Activated T-helper 17 cell treated with anti-CD3 and anti-CD28 coated beads, Interleukin-2, amount 50 U/mL, for 72 hours (primary cell): ENCODE measurements around the gene KCTD11. TPM values are rescaled to one million over a fixed set of nuclear protein-coding genes. Genes with fewer than 3 reads are reported as not detected.
"Not testable (repeated sequence)": the region's sequence is repeated elsewhere in the genome, so short reads cannot be mapped to it uniquely, and the experiment has no call there.

Experiments
- ATAC-seq: fragments of 150-1000 bp; cut with Tn5 transposase; replicated peaks from 2 replicates; pipeline ENCODE4 v1.10.0; 2021; ENCODE audit warnings: mild to moderate bottlenecking, moderate library complexity
- H3K27ac Mint-ChIP-seq: one replicate; pipeline ENCODE4 v1.8.0; 2022; ENCODE audit warnings: mixed read lengths
- H3K27me3 Mint-ChIP-seq: one replicate; pipeline ENCODE4 v1.8.0; 2022; ENCODE audit warnings: mixed read lengths
- H3K36me3 Mint-ChIP-seq: one replicate; pipeline ENCODE4 v1.8.0; 2022; ENCODE audit warnings: low read depth, mild to moderate bottlenecking, mixed read lengths
- H3K4me1 Mint-ChIP-seq: one replicate; pipeline ENCODE4 v1.8.0; 2022; ENCODE audit warnings: mixed read lengths
- H3K4me3 Mint-ChIP-seq: one replicate; pipeline ENCODE4 v1.8.0; 2022; ENCODE audit warnings: mild to moderate bottlenecking, mixed read lengths
- H3K9me3 Mint-ChIP-seq: one replicate; pipeline ENCODE4 v1.8.0; 2022; ENCODE audit warnings: mixed read lengths
- total RNA-seq, 2 donors: library from RNA; stranded (reverse); gene quantifications; one replicate each; pipeline ENCODE4 v1.2.3, GENCODE V29; 2022

The KCTD11 gene
- total RNA-seq, 2 donors from 2014 or later = 14.0 to 96.8 TPM

DNA sequence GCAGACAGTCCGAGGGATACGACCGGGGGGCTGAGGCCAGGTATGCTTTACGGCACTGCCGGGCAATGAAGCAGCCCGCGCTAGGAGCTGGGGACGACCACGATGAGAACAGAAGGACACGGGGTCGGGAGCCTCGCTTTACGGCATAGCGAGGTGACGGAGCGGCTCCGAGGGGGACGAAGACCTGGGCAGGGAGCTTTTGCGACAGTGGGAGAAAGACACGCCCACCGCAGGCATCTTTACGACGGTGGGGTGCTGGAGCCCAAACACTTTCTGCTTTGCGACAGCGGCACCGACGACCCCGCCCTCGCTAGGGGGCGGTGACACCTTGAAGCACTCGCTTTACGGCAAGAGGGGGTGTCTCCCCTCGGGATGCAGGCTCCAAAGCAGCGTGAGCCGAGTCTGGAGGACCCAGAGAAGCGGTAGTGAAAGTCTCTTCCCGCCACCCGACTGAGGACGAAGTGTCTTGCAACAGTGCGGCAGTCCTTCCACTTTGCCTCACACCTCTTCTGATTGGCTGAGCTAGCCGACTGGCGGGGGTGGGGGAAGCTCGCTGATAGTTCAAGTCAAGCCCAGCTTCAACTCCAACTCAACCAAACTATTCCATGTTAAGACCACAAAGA lies 22.5 kb upstream of the KCTD11 start:
- Mint-ChIP-seq H3K4me3 (peak overlapping the region; percentile 99), H3K4me1 (peaks cover 20% of the 10 kb centered on the region), H3K27me3 (no peaks in the 10 kb centered on the region), H3K27ac (peak overlapping the region; percentile 97), H3K36me3 (no peaks in the 10 kb centered on the region), H3K9me3 (no peaks in the 10 kb centered on the region)
- peak; percentile 73 for ATAC-seq

DNA sequence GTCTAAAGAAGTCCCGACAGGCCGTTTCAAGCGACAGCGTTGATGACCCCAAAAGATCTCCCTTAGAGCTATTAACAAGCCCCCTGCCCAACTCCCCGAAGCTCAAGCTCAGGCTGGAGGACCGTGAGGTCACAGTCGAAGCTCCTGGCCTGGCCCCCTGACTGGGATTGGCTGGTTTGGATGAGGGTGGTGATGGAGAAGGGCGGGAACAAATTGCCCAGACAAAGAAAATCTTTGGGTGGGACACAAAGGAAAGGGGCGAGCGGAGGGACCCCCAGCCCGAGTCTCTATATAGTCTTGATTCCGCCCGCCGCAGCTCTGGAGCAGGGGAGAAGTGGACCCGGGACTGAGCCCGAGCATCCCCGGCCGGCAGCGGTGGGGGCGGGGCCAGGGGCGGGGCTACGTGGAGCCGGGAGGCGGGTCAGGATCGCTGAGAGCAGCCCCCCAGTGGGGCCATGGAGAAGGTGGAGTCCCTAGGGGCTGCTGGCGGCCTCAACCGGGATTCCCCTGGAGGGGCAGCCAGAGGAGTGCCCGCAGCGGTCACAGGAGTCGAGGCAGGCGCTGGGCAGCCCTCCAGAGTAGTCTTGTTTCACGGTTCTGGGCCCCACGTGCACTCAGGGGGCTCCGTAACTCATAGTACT lies 21.8 kb upstream of the KCTD11 start:
- Mint-ChIP-seq H3K9me3 (no peaks in the 10 kb centered on the region), H3K4me1 (peaks cover 21% of the 10 kb centered on the region), H3K27ac (peak overlapping the region; percentile 97), H3K36me3 (no peaks in the 10 kb centered on the region), H3K4me3 (peak overlapping the region; percentile 99), H3K27me3 (no peaks in the 10 kb centered on the region)
- peak; percentile 84 for ATAC-seq

DNA sequence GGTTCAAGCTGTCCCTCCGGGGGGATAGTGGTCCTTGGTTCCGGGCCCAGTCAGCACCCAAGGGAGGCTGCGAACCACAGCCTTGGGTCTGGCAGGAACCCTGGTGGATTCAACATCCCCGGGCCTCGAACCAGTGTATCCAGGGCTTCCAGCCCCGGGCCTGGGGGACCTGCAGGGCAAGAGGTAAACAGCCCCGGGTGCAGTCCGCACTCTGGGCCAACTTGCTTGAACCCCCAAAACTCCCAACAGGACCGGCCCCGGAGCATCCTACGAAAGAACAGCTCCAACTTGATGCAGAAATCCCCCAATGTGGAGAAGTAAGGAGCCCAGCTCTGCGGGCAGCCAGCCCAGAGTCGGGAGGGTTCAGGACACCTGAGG lies 21.3 kb upstream of the KCTD11 start:
- peaks cover 26% of the 10 kb centered on the region for H3K4me1 Mint-ChIP-seq
- H3K4me3 Mint-ChIP-seq = peak overlapping the region; percentile 99

DNA sequence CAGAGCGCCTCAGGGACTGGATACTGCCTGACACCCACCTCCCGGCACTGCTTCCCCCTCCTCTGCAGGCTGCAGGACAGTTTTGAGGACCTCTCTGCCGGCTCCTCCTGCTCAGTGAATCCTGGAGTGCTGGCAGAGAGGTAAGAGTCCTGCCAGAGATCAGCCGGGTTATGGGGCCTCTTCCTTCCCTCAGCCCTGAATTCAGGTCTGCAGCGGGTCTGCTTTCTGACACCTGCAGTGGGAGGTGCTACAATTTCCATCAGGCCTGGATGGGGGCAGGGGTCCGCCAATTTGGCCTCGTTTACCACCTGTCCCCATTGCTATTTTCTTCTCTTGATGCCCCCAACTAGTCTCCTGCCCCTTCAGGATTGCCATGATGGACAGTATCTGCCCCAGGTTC lies 19.9 kb upstream of the KCTD11 start:
- peaks cover 32% of the 10 kb centered on the region for H3K4me1 Mint-ChIP-seq
- no peaks in the 10 kb centered on the region for H3K27me3 Mint-ChIP-seq
- peak overlapping the region; percentile 99 for H3K4me3 Mint-ChIP-seq
- H3K27ac Mint-ChIP-seq = peak overlapping the region; percentile 80
- H3K9me3 Mint-ChIP-seq = no peaks in the 10 kb centered on the region
- ATAC-seq = no peak
- peaks cover 11% of the 10 kb centered on the region for H3K36me3 Mint-ChIP-seq

More for the DNA sequence above, 21.3 kb upstream of the KCTD11 start:
- Mint-ChIP-seq H3K36me3 (no peaks in the 10 kb centered on the region), H3K27ac (peak overlapping the region; percentile 37), H3K27me3 (no peaks in the 10 kb centered on the region), H3K9me3 (no peaks in the 10 kb centered on the region)
- no peak for ATAC-seq

DNA sequence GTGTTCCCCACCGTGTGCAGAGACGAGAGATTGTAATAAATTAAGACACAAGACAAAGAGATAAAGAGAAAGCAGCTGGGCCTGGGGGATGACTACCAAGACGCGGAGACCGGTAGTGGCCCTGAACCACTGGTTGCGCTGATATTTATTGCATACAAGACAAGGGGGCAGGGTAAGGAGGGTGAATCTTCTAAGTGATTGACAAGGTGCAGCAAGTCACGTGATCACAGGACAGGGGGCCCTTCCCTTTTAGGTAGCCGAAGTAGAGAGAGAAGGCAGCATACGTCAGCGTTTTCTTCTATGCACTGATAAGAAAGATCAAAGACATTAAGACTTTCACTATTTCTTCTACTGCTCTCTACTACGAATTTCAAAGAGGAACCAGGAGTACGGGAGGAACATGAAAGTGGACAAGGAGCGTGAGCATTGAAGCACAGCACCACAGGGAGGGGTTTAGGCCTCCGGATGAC lies 19.3 kb upstream of the KCTD11 start:
- Mint-ChIP-seq H3K4me3 (peak overlapping the region; percentile 99), H3K4me1 (peaks cover 35% of the 10 kb centered on the region), H3K36me3 (peaks cover 17% of the 10 kb centered on the region), H3K27ac (peak overlapping the region; percentile 80)
- not testable (repeated sequence) for ATAC-seq, H3K9me3 Mint-ChIP-seq, H3K27me3 Mint-ChIP-seq

DNA sequence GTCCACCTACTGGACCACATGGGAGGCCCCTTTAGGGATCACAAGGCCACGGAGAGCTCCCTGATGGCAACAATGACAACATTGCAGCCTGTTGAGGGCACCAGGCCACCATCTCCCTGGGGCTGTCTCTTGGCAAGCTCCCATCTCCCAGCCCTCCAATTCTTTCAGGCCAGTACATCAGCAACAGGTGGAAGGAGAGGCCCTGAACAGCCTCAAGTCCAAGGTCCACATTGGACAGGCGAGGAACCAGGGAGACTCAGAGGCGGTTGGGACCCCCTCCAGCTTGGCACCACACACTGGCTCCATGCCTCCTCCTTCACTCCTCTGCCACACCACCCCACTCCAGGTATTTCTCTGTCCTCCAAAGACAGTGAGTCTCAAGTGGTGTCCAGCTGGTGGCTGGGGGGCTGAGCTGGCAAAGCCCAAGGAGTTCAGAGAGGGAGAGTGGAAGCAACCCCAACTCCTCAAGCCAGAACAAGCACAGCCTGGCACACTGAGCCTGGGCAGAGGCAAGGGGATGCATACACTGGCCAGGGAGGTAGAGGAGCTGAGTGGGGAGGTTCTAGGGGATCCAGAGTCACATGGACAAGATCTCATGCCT lies 16.9 kb upstream of the KCTD11 start:
- ATAC-seq = no peak
- peak overlapping the region; percentile 93 for H3K27ac Mint-ChIP-seq
- H3K4me3 Mint-ChIP-seq = peak overlapping the region; percentile 99
- H3K9me3 Mint-ChIP-seq = no peaks in the 10 kb centered on the region
- H3K36me3 Mint-ChIP-seq = peaks cover 41% of the 10 kb centered on the region
- no peaks in the 10 kb centered on the region for H3K27me3 Mint-ChIP-seq
- peaks cover 30% of the 10 kb centered on the region for H3K4me1 Mint-ChIP-seq

DNA sequence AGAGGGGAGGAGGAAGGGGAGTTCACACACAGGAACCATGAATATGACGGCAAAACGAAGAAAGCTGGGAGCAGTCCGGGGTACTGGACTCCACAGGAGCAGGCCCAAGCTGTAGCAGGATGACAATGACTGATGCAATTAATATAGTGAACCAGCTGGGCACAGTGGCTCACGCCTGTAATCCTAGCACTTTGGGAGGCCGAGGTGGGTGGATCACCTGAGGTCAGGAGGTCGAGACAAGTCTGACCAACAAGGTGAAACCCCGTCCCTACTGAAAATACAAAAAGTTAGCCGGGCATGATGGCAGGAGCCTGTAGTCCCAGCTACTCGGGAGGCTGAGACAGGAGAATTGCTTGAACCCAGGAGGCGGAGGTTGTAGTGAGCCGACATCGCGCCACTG lies 16.2 kb upstream of the KCTD11 start:
- not testable (repeated sequence) for ATAC-seq, H3K27me3 Mint-ChIP-seq, H3K9me3 Mint-ChIP-seq
- Mint-ChIP-seq H3K36me3 (peaks cover 48% of the 10 kb centered on the region), H3K4me3 (peak overlapping the region; percentile 99), H3K4me1 (peaks cover 30% of the 10 kb centered on the region), H3K27ac (peak overlapping the region; percentile 93)

DNA sequence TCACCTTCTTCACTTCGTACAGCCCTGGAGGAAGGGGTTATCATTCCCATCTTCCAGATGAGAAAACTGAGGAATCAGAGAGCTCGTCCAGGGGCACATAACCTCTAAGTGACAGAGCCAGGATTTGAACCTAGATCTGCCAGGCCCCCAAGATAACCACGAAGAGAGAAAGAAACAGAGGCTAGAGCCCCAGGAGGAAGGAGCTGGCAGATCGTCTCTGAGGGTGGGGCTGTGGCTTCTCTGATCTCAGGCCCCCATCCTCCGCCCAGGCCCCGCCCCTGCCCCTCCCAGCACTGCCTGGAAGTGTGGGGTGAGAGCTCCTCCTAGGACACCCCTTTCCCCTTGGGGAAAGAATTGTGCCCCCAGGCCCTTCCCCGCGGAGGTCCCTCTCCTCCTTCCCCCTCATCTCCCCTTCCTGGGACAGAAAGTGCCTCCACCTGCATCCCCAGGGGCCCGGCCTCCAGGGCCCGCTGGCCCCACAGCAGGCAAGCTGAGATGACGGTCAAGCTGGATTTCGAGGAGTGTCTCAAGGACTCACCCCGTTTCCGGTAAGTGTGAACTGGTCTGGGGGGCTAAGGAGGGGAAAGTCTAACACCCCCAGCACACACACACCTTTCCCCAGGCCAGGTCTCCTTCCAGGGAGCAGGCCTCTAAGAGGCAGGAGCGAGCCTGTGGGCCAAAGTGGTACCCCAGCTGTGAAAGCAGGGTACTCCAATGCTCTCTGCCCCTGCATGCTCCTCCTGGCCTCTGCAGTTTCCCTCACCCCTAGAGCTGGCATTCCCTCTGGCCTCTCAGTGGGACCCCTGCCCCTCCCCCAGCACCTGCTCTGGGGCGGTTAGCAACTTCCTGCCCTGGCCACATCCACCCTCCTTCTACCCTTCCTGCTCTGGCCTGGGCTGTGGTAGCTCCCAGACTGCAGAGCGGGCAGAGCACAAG lies 15.5 kb upstream of the KCTD11 start, which contains the start of gene ACAP1:
ACAP1 (plus strand) TSS at position 290 of the 936 bp plus-strand sequence; CDS start at position 496, 206 bp downstream.
- peak within 1 kb of the TSS; percentile 99 for H3K4me3 Mint-ChIP-seq
- H3K4me1 Mint-ChIP-seq = peaks cover 32% of the 10 kb centered on the region
- ATAC-seq = peak; percentile 97
- H3K27ac Mint-ChIP-seq = peak within 1 kb of the TSS; percentile 93
- peaks cover 55% of the 10 kb centered on the region for H3K36me3 Mint-ChIP-seq
- no peaks in the 10 kb centered on the region for H3K27me3 Mint-ChIP-seq
- no peaks in the 10 kb centered on the region for H3K9me3 Mint-ChIP-seq

DNA sequence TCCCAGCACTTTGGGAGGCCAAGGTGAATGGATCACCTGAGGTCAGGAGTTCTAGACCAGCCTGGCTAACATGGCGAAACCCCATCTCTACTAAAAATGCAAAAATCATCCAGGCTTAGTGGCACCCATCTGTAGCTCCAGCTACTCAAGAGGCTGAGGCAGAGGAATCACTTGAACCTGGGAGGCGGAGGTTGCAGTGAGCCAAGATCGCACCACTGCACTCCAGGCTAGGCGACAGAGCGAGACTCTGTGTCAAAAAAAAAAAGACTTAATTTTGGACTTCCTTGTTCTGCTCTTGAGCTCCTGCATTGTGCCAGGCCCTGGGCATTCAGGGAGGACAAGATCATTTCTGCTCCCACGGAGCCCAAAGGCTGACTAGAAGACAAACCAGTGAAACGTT lies 14.4 kb upstream of the KCTD11 start:
- H3K36me3 Mint-ChIP-seq = peaks cover 66% of the 10 kb centered on the region
- not testable (repeated sequence) for H3K27me3 Mint-ChIP-seq, ATAC-seq, H3K9me3 Mint-ChIP-seq
- peak overlapping the region; percentile 93 for H3K27ac Mint-ChIP-seq
- H3K4me3 Mint-ChIP-seq = peak overlapping the region; percentile 99
- peaks cover 29% of the 10 kb centered on the region for H3K4me1 Mint-ChIP-seq

DNA sequence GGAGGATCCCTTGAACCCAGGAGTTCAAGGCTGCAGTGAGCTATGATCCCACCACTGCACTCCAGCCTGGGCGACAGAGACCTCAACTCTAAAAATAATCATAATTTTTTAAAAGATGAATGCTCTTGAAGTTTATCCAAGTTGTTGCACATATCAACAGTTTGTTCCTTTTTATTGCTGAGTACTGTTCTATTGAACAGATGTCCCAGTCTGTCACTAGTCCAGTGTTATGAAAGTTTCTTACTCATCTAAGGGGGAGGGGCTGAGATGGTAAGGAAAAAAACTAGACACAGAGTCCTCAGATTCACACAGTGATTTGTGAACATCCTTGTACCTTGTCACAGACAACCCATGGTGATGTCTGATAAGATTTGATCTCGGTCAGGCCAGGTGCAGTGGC lies 11.8 kb upstream of the KCTD11 start:
- no peak for ATAC-seq
- H3K9me3 Mint-ChIP-seq = no peaks in the 10 kb centered on the region
- peak overlapping the region; percentile 59 for H3K27ac Mint-ChIP-seq

DNA sequence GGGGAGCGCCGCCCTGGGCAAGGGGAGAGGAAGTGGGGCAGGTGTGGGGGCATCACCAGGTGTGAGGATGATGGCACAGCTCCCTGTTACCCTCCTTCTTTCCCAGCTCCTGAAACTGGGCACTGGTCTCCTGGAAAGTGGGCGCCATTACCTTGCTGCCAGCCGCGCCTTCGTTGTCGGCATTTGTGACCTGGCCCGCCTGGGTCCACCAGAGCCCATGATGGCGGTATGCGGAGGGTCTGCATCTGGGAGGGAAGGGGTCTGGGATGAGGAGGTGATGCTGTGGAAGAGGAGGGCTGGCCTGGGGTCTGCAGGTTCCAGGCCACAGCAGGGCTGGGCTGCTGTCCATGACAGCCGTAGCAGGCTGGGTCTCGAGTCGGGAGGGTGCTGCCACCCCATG lies 10.1 kb upstream of the KCTD11 start:
- Mint-ChIP-seq H3K36me3 (peaks cover 100% of the 10 kb centered on the region), H3K4me1 (peaks cover 20% of the 10 kb centered on the region), H3K27ac (peak overlapping the region; percentile 54), H3K27me3 (no peaks in the 10 kb centered on the region), H3K4me3 (no peak overlapping the region), H3K9me3 (no peaks in the 10 kb centered on the region)
- no peak for ATAC-seq

More for the DNA sequence above, 11.8 kb upstream of the KCTD11 start:
- Mint-ChIP-seq H3K36me3 (peaks cover 92% of the 10 kb centered on the region), H3K4me1 (peaks cover 30% of the 10 kb centered on the region), H3K27me3 (no peaks in the 10 kb centered on the region), H3K4me3 (peak overlapping the region; percentile 99)

DNA sequence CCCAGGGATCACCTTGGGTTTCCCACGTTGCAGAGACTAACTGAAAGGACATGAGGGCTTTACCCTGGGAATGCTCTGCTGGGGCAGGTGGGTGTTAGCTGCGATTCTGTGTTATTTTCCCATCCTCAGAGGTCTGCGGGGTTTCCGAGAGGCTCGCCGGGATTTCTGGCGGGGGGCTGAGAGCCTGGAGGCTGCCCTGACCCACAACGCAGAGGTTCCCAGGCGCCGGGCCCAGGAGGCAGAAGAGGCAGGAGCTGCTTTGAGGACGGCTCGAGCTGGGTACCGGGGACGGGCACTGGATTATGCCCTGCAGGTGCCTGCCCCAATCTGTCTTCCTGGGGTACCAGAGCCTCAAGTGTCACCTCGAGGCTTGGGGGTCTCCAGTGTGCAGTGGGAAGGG lies 8.7 kb upstream of the KCTD11 start:
- H3K36me3 Mint-ChIP-seq = peaks cover 100% of the 10 kb centered on the region
- H3K27me3 Mint-ChIP-seq = no peaks in the 10 kb centered on the region
- H3K4me3 Mint-ChIP-seq = no peak overlapping the region
- no peak overlapping the region for H3K27ac Mint-ChIP-seq
- ATAC-seq = no peak
- H3K4me1 Mint-ChIP-seq = peaks cover 21% of the 10 kb centered on the region
- no peaks in the 10 kb centered on the region for H3K9me3 Mint-ChIP-seq

DNA sequence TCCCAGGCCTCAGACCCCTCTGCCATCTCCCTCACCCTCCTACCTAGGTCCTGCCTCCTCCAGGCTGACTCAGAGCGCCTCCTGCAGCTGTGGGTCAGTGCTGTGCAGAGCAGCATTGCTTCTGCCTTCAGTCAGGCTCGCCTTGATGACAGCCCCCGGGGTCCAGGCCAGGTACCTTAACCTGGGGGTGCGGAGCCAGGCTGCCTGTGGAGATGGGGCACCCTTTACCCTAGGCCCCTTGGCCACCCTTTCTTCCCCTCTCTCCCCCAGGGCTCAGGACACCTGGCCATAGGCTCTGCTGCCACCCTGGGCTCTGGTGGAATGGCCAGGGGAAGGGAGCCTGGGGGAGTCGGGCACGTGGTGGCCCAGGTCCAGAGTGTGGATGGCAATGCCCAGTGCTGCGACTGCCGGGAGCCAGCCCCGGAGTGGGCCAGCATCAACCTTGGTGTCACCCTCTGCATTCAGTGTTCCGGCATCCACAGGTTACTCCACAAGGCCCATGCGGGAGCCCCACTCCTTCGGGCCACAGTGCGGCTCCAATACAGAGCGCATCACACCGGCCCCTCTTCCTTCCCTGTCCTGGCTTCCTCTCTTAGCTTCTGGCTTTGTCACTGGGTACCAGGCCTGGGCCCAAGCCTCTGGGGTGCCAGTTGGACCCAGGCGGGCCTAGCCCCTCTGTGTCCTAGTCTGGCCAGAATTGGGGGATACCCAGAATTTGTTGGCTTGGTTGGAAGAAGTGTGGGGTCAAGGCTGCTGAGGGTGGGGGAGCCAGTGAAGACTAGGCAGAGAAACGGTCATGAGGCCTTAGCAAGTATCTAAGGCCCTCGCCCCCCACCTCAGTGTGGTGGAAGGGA lies 5.0 kb upstream of the KCTD11 start:
- Mint-ChIP-seq H3K9me3 (no peaks in the 10 kb centered on the region), H3K4me3 (no peak overlapping the region), H3K27me3 (no peaks in the 10 kb centered on the region), H3K4me1 (peaks cover 19% of the 10 kb centered on the region), H3K27ac (peak overlapping the region; percentile 87), H3K36me3 (peaks cover 97% of the 10 kb centered on the region)
- no peak for ATAC-seq
